Colonic mucosa (tissue), 4 donors: ENCODE data around the gene CKB. TPM values are rescaled to one million over a fixed set of nuclear protein-coding genes. Genes with fewer than 3 reads are reported as not detected.
"Not testable (repeated sequence)": the region's sequence is repeated elsewhere in the genome, so short reads cannot be mapped to it uniquely, and the experiment has no call there.

Source experiments
- DNase-seq: peaks from one replicate; pipeline ENCODE4 v3.0.0-alpha.2; 2020
- H3K27ac ChIP-seq: fragments of 200-600 bp; one replicate; pipeline ENCODE4 v1.8.0; 2021
- H3K27me3 ChIP-seq: fragments of 200-600 bp; one replicate; pipeline ENCODE4 v1.8.0; 2021
- H3K36me3 ChIP-seq: fragments of 200-600 bp; one replicate; pipeline ENCODE4 v1.8.0; 2021
- H3K4me1 ChIP-seq: fragments of 200-600 bp; one replicate; pipeline ENCODE4 v1.8.0; 2021; ENCODE audit warnings: mild to moderate bottlenecking
- H3K4me3 ChIP-seq: fragments of 200-600 bp; one replicate; pipeline ENCODE4 v1.8.0; 2021
- H3K9ac ChIP-seq, 2 donors: one replicate each; pipeline ENCODE4 v1.7.0; 2013; ENCODE audit warnings: control low read depth in 2 of 2, low read depth in 2 of 2, low read length in 2 of 2
- H3K9me3 ChIP-seq: fragments of 200-600 bp; one replicate; pipeline ENCODE4 v1.8.0; 2021
- intact Hi-C: fragments of 100-400 bp; cut with DNase I; formaldehyde crosslinking; loops from one replicate; pipeline ENCODE4 v1.14.1; 2022
- total RNA-seq, 2 donors: library from RNA; stranded (reverse); fragmentation: NEBNext Ultra II Directional in 1 of 2; extraction: Animal tissue kit (Norgen Biotek cat#: 25700) in 1 of 2; gene quantifications; one replicate each; pipeline ENCODE4 v1.2.1, GENCODE V29; 2021
- TF ChIP-seq, protein P1 (sequence below): fragments of 200-600 bp; IDR thresholded peaks from one replicate; pipeline ENCODE4 v1.8.0; 2022; ENCODE audit warnings: antibody characterized with exemption, mild to moderate bottlenecking
- donor health status: healthy.
- donor health status: DM: no; HTN: no; CAD: no.
- donor health status: DM: no; HTN: no; CAD: no.

CKB gene
- total RNA-seq, 2 donors from 2014 or later: 1,501 to 4,641 TPM

DNA sequence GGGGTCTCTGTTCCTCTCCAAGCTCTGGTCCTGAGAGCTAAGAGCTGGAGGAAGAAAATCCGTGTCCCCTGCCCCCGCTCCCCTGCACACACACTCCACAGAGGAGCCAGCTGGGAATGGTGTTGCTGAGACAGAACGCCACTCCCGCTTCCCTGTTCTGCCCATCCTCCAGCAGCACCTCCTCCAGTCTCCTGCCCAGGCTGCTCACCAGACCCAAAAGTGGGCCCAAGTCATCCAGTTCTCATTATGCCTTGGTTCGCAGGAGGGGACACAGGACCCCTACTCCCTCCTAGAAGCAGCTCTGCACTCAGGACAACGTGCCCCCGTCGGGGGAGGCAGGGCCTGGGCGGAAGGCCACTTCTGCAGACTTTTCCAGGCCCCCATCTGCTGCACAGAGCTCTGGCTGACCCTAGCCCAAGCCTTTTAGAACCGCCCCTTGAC lies 5.5 kb upstream of the CKB start:
- Histone ChIP-seq H3K27me3 (no peaks in the 10 kb centered on the region), H3K27ac (peak overlapping the region; percentile 80), H3K4me1 (peaks cover 34% of the 10 kb centered on the region), H3K9ac (peak overlapping the region; percentile 57 to 74), H3K4me3 (peak overlapping the region; percentile 97), H3K9me3 (no peaks in the 10 kb centered on the region), H3K36me3 (no peaks in the 10 kb centered on the region)
- peak; percentile 68 for DNase-seq
- intact Hi-C loops: no loop called here
- TF ChIP-seq, protein P1, sequence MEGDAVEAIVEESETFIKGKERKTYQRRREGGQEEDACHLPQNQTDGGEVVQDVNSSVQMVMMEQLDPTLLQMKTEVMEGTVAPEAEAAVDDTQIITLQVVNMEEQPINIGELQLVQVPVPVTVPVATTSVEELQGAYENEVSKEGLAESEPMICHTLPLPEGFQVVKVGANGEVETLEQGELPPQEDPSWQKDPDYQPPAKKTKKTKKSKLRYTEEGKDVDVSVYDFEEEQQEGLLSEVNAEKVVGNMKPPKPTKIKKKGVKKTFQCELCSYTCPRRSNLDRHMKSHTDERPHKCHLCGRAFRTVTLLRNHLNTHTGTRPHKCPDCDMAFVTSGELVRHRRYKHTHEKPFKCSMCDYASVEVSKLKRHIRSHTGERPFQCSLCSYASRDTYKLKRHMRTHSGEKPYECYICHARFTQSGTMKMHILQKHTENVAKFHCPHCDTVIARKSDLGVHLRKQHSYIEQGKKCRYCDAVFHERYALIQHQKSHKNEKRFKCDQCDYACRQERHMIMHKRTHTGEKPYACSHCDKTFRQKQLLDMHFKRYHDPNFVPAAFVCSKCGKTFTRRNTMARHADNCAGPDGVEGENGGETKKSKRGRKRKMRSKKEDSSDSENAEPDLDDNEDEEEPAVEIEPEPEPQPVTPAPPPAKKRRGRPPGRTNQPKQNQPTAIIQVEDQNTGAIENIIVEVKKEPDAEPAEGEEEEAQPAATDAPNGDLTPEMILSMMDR: no peak

GRCh38 chr14:103527408-103528145 lies 4.9 kb upstream of the CKB start:
- no peaks in the 10 kb centered on the region for H3K36me3 ChIP-seq
- peaks cover 37% of the 10 kb centered on the region for H3K4me1 ChIP-seq
- TF ChIP-seq, protein P1: no peak
- peak overlapping the region; percentile 57 to 74 for H3K9ac ChIP-seq
- H3K9me3 ChIP-seq: no peaks in the 10 kb centered on the region
- DNase-seq: no peak
- peak overlapping the region; percentile 97 for H3K4me3 ChIP-seq
- no peaks in the 10 kb centered on the region for H3K27me3 ChIP-seq
- intact Hi-C loops: no loop called here
- H3K27ac ChIP-seq: peak overlapping the region; percentile 80

DNA sequence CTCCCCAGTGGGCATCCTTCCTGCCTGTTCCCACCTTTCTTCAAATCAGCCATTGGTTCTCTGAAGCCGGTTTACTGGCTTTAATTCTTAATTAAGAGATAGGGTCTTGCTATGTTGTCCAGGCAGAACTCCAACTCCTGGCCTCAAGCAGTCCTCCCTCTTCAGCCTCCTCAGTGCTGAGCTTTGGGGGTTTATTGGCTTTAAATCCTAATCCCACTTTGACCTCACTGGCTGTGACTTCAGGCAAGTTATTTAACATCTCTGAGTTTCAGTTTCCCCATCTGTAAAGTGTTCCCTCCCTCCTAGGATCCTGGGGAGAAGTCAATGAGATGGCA lies 4.3 kb upstream of the CKB start:
- no peaks in the 10 kb centered on the region for H3K36me3 ChIP-seq
- H3K4me1 ChIP-seq: peaks cover 37% of the 10 kb centered on the region
- no peak overlapping the region for H3K4me3 ChIP-seq
- peak overlapping the region in 1 of 2 donors; percentile 69 for H3K9ac ChIP-seq
- intact Hi-C loops: no loop called here
- H3K27ac ChIP-seq: peak overlapping the region; percentile 74
- TF ChIP-seq, protein P1: no peak
- no peak for DNase-seq
- no peaks in the 10 kb centered on the region for H3K9me3 ChIP-seq
- H3K27me3 ChIP-seq: no peaks in the 10 kb centered on the region

GRCh38 chr14:103526247-103526913 lies 3.8 kb upstream of the CKB start:
- H3K4me1 ChIP-seq: peaks cover 37% of the 10 kb centered on the region
- H3K27me3 ChIP-seq: no peaks in the 10 kb centered on the region
- no peaks in the 10 kb centered on the region for H3K9me3 ChIP-seq
- peak; percentile 45 for DNase-seq
- H3K36me3 ChIP-seq: no peaks in the 10 kb centered on the region
- H3K4me3 ChIP-seq: no peak overlapping the region
- TF ChIP-seq, protein P1: no peak
- intact Hi-C loops: no loop called here
- peak overlapping the region; percentile 74 for H3K27ac ChIP-seq
- peak overlapping the region in 1 of 2 donors; percentile 69 for H3K9ac ChIP-seq

- peaks cover 37% of the 10 kb centered on the region for H3K4me1 ChIP-seq
- H3K36me3 ChIP-seq, H3K4me3 ChIP-seq, H3K9me3 ChIP-seq, intact Hi-C loops, H3K27me3 ChIP-seq: not testable (repeated sequence)
- DNase-seq: peak; percentile 69
- peak overlapping the region in 1 of 2 donors; percentile 69 for H3K9ac ChIP-seq
- H3K27ac ChIP-seq: peak overlapping the region; percentile 74
Observed at GRCh38 chr14:103525430-103526246, 3.0 kb upstream of the CKB start.
